Activated CD8-positive, alpha-beta memory T cell treated with anti-CD3 and anti-CD28 coated beads for 48 hours (primary cell): ENCODE data around the gene CIDEA.

Experiments used
- DNase-seq, 3 experiments: peaks; one replicate each; pipeline ENCODE4 v3.0.0-alpha.2; 2020; ENCODE audit warnings: low read depth in 2 of 3, low spot score in 2 of 3

CIDEA gene

DNA sequence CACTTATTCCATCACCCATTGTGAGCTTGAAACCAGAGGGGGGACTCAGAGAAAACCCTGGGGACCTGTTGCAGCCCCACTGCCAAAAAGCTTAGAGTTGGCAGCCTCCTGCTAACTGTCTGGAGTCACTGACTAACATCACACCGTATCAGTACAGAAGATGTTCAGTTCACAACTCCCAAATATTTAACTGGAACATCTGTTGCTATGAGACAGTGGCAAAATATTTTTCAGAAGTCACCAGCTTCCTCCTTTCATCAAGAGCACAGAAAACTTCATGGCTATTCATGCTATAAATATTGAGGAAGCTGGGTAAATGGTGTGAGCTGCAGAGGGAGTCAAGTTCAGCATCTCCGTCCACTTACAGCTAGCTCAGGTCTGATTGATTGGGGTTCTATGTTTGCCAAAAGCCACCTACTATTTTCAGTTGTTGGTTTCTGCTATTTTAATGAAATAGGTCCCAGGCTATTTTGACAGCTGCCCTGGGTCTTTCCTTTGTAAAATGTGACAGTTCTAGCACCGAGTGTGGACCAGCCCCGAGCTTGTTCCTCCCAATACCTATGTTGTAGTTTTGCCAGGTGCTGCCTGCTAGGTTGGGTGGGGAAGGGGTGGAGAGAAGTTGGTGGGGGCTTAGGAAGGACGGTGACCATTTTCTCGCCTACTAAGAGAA, 63.6 kb downstream of the CIDEA start:
- DNase-seq: no peak

GRCh38 chr18:12318334-12318697, 64.2 kb downstream of the CIDEA start:
- no peak for DNase-seq

DNA sequence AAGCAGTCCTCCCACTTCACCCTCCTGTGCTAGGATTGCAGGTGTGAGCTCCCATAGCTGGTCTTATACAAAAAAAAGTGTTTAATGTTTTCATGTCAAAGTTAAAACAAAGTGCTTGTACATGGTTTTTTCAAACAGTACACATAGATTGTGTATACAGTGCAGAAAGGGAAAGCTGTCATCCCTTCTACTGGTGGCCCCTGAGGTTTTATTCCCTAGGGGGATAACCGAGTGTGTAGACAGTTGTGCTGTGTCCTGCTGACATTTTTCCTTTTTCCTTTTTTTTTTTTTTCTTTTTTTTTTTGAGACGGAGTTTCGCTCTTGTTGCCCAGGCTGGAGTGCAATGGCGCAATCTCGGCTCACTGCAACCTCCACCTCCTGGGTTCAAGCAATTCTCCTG, 64.7 kb downstream of the CIDEA start:
- DNase-seq: no peak

DNA sequence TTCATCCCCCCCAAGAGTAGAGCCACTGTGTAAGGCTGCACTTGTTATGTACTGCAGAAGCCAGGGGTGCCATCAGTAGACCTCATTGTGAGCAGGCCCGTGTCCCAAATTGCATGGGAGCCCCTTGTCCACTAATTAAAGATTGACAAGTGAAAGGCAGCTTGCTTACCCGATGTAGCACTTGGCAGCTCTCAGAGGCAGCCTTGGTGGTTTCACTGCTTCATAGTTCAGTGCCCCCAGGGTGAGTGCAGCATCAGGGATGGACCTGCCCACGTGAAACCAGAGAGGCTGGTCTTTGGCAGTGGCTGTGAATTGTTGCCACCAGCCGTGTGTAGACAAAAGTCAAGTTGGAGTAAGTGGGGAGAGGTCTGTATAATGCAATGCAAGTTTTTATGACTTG, 67.2 kb downstream of the CIDEA start:
- DNase-seq: no peak

DNA sequence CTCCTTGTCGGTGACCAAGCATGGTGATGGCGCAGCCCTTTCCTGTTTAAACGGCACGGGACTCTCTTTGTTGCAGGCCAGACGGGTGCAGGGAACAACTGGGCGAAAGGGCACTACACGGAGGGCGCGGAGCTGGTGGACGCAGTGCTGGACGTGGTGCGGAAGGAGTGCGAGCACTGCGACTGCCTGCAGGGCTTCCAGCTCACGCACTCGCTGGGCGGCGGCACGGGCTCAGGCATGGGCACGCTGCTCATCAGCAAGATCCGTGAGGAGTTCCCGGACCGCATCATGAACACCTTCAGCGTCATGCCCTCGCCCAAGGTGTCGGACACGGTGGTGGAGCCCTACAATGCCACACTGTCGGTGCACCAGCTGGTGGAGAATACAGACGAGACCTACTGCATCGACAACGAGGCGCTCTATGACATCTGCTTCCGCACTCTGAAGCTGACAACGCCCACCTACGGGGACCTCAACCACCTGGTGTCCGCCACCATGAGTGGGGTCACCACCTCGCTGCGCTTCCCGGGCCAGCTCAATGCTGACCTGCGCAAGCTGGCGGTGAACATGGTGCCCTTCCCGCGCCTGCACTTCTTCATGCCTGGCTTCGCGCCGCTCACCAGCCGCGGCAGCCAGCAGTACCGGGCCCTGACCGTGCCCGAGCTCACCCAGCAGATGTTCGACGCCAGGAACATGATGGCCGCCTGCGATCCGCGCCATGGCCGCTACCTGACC, 71.0 kb downstream of the CIDEA start:
- no peak for DNase-seq

DNA sequence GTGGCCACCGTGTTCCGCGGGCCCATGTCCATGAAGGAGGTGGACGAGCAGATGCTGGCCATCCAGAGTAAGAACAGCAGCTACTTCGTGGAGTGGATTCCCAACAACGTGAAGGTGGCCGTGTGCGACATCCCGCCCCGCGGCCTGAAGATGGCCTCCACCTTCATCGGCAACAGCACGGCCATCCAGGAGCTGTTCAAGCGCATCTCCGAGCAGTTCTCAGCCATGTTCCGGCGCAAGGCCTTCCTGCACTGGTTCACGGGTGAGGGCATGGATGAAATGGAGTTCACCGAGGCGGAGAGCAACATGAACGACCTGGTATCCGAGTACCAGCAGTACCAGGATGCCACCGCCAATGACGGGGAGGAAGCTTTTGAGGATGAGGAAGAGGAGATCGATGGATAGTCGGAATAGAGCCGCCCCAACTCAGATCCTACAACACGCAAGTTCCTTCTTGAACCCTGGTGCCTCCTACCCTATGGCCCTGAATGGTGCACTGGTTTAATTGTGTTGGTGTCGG, 71.6 kb downstream of the CIDEA start:
- no peak for DNase-seq

GRCh38 chr18:12326711-12327460, 72.7 kb downstream of the CIDEA start:
- DNase-seq: no peak
